GM12878 (cell line): ENCODE data around the gene RERE. TPM values are rescaled to one million over a fixed set of nuclear protein-coding genes. Genes with fewer than 3 reads are reported as not detected.

Source experiments
- ATAC-seq: fragments of 200-7000 bp; cut with Tn5 transposase; 3 replicates; pipeline ENCODE4 v1.9.1; 2020; ENCODE audit warnings: mild to moderate bottlenecking, moderate library complexity
- BruUV-seq: library from RNA; stranded (reverse); fragments of 400-500 nt; replicated peaks from 2 replicates; lab custom pipeline; 2021; lab: Mats Ljungman, UMichigan
- CTCF ChIA-PET: fragments of 300-600 bp; sonication (Branson Sonifier 250); formaldehyde crosslinking; extraction: SDS; loops from one replicate; lab custom pipeline; 2021; ENCODE audit warnings: inconsistent platforms; lab: Yijun Ruan, JAX
- POLR2A ChIA-PET: fragments of 350-600 bp; formaldehyde crosslinking; extraction: SDS; loops from one replicate; lab custom pipeline; 2021; ENCODE audit warnings: inconsistent platforms; lab: Charles Lee
- RAD21 ChIA-PET: fragments of 300-600 bp; sonication (Branson Sonifier 250); formaldehyde crosslinking; loops from one replicate; lab custom pipeline; 2023; ENCODE audit warnings: antibody characterized with exemption; ENCODE audit not compliant: unreplicated experiment; lab: Charles Lee
- SMC1A ChIA-PET: fragments of 300-600 bp; sonication (Branson Sonifier 250); formaldehyde crosslinking; loops from one replicate; lab custom pipeline; 2023; ENCODE audit not compliant: unreplicated experiment, uncharacterized antibody; lab: Charles Lee
- DNase-seq: peaks from one replicate; pipeline ENCODE4 v3.0.0-alpha.2; 2011; ENCODE audit warnings: low read depth, low spot score
- FAIRE-seq: peaks from 3 replicates; lab custom pipeline; 2011; peaks lifted over from hg19 to GRCh38; lab: Jason Lieb, UNC
- H2AFZ ChIP-seq: 2 replicates; pipeline ENCODE4 v1.6.0; 2011; ENCODE audit warnings: low read depth, low read length, control low read depth; ENCODE audit not compliant: control insufficient read depth
- H3K27ac ChIP-seq: 2 replicates; pipeline ENCODE4 v1.5.1; 2011; ENCODE audit warnings: control low read depth; ENCODE audit not compliant: control insufficient read depth, insufficient read depth
- H3K27me3 ChIP-seq, 2 experiments: replicated peaks in 1 of 2; 2 replicates each; pipeline versions ENCODE4 v1.6.0 to v1.6.1; 2011; ENCODE audit warnings: low read length in 1 of 2; ENCODE audit not compliant: control insufficient read depth in 2 of 2, insufficient read depth in 2 of 2
- H3K36me3 ChIP-seq, 2 experiments: 2 replicates each; pipeline ENCODE4 v1.5.1; 2011; ENCODE audit warnings: low read length in 1 of 2; ENCODE audit not compliant: control insufficient read depth in 2 of 2, insufficient read depth in 2 of 2
- H3K4me1 ChIP-seq: 2 replicates; pipeline ENCODE4 v1.6.1; 2011; ENCODE audit warnings: mild to moderate bottlenecking, low read length, moderate library complexity, mixed read lengths; ENCODE audit not compliant: control insufficient read depth, insufficient read depth
- H3K4me2 ChIP-seq: 2 replicates; pipeline ENCODE4 v1.6.0; 2011; ENCODE audit warnings: control low read depth; ENCODE audit not compliant: control insufficient read depth, insufficient read depth
- H3K4me3 ChIP-seq: fragments of 200-600 bp; sonication (generic); 2 replicates; pipeline ENCODE4 v1.5.1; 2016
- H3K79me2 ChIP-seq: 2 replicates; pipeline ENCODE4 v1.6.0; 2011; ENCODE audit warnings: low read length; ENCODE audit not compliant: control insufficient read depth, insufficient read depth
- H3K9ac ChIP-seq: 2 replicates; pipeline ENCODE4 v1.8.0; 2011; ENCODE audit warnings: low read length, control low read depth, mixed read lengths; ENCODE audit not compliant: control insufficient read depth, insufficient read depth
- H3K9me3 ChIP-seq: replicated peaks from 3 replicates; pipeline ENCODE4 v1.5.1; 2011; ENCODE audit warnings: mild to moderate bottlenecking, low read length; ENCODE audit not compliant: control insufficient read depth, insufficient read depth
- H4K20me1 ChIP-seq: 2 replicates; pipeline ENCODE4 v1.6.0; 2011; ENCODE audit not compliant: control insufficient read depth, insufficient read depth
- CHD1 ChIP-seq: IDR thresholded peaks from 2 replicates; pipeline ENCODE4 v1.6.1; 2012; ENCODE audit warnings: low read depth, low read length, improper control_type of control experiment
- CHD4 ChIP-seq: fragments of 200-600 bp; sonication (generic); IDR thresholded peaks from 2 replicates; pipeline ENCODE4 v1.6.1; 2016; ENCODE audit warnings: mild to moderate bottlenecking
- CREM ChIP-seq: IDR thresholded peaks from 2 replicates; pipeline ENCODE4 v1.6.1; 2014; ENCODE audit warnings: antibody characterized with exemption, low read depth
- HCFC1 ChIP-seq: fragments of 150-350 bp; IDR thresholded peaks from 2 replicates; pipeline ENCODE4 v1.6.1; 2014; ENCODE audit warnings: low read length
- IKZF1 ChIP-seq: fragments of 450-650 bp; conservative IDR thresholded peaks from 2 replicates; pipeline ENCODE4 v1.6.1; 2017; ENCODE audit warnings: antibody characterized with exemption, mild to moderate bottlenecking
- KLF5 ChIP-seq: fragments of 450-650 bp; IDR thresholded peaks from 2 replicates; pipeline ENCODE4 v1.6.1; 2014; ENCODE audit warnings: mild to moderate bottlenecking; ENCODE audit not compliant: partially characterized antibody
- NKRF ChIP-seq: fragments of 450-650 bp; conservative IDR thresholded peaks from 2 replicates; pipeline ENCODE4 v1.6.1; 2017; ENCODE audit warnings: mild to moderate bottlenecking, moderate library complexity
- PBX3 ChIP-seq: IDR thresholded peaks from 2 replicates; pipeline ENCODE4 v1.6.1; 2011; ENCODE audit warnings: mild to moderate bottlenecking, low read depth, low read length, moderate library complexity; ENCODE audit not compliant: insufficient replicate concordance
- POLR2AphosphoS5 ChIP-seq: IDR thresholded peaks from 2 replicates; pipeline ENCODE4 v1.6.1; 2011; ENCODE audit warnings: mild to moderate bottlenecking, low read length, inconsistent platforms
- SIN3A ChIP-seq: IDR thresholded peaks from 2 replicates; pipeline ENCODE4 v1.6.1; 2012; ENCODE audit warnings: low read depth, low read length, improper control_type of control experiment
- SP1 ChIP-seq: IDR thresholded peaks from one replicate; pipeline ENCODE4 v1.6.1; 2011; ENCODE audit warnings: low read depth, low read length
- ZBED1 ChIP-seq: IDR thresholded peaks from 2 replicates; pipeline ENCODE4 v1.6.1; 2016; ENCODE audit warnings: borderline replicate concordance
- ZNF274 ChIP-seq: IDR thresholded peaks from one replicate; pipeline ENCODE4 v1.8.0; 2011; ENCODE audit not compliant: insufficient read length, insufficient read depth
- WGBS: methylation state at CpG from one replicate; pipeline ENCODE4 v1.1.6; 2016; ENCODE audit warnings: low lambda C conversion rate; ENCODE audit not compliant: insufficient replicate concordance, insufficient coverage; ENCODE audit errors: missing lambda C conversion rate; 5-methylcytosine and 5-hydroxymethylcytosine counted together
- in situ Hi-C: fragments of 300-500 bp; cut with MboI; formaldehyde crosslinking; loops from 9 replicates; pipeline ENCODE4 v1.14.3; 2018; ENCODE audit warnings: mixed read lengths
- intact Hi-C: fragments of 100-400 bp; cut with micrococcal nuclease; formaldehyde crosslinking; loops from one replicate; pipeline ENCODE4 v1.14.2; 2022; ENCODE audit not compliant: unreplicated experiment
- polyA plus RNA-seq, 11 experiments: library from polyadenylated mRNA; depleted of rRNA in 4 of 11; unstranded in 6 of 11; stranded (reverse) in 5 of 11; fragments of >200 nt; fragmentation: Nextera tagmentation in 4 of 11; fragmentation: Illumina TruSeq in 1 of 11; extraction: Ambion mirVana in 4 of 11; extraction: Trizol in 1 of 11; gene quantifications; 1 replicate in 1 of 11; 2 replicates in 10 of 11; pipeline versions ENCODE4 v1.2.1 to v1.2.3, GENCODE V29; 2011 to 2016; ENCODE audit warnings: inconsistent platforms in 2 of 11, missing spikeins in 2 of 11, low read depth in 1 of 11
- total RNA-seq, 4 experiments: library from RNA; depleted of rRNA in 3 of 4; stranded (reverse); fragments of >200 nt in 3 of 4; fragmentation: Illumina TruSeq in 1 of 4; extraction: Trizol in 1 of 4; gene quantifications; 2 replicates each; pipeline versions ENCODE4 v1.2.1 to v1.2.3, GENCODE V29; 2013 to 2021

Gene RERE
- total and polyA plus RNA-seq, 10 of the 15 experiments (the other 5 are each of a cell fraction or from before 2014, with no cell fraction given), result 5.2 to 60.5 (median 20.2) TPM

GRCh38 chr1:8493916-8494540 is 323.4 kb downstream of the RERE start:
- ChIA-PET RAD21 (no interaction called here), POLR2A (interaction anchor here (1.7 kb wide), 1 partner anchor 20 kb away, joined by 3 read pairs; no protein-coding TSS in a partner anchor), SMC1A (interaction anchor here (0.6 to 4.8 kb wide), 8 partner anchors 11 to 109 kb away, joined by 3 to 23 read pairs (median 4); no protein-coding TSS in a partner anchor), CTCF (interaction anchor here (0.8 to 1.0 kb wide), 2 partner anchors 15 to 35 kb away, joined by 3 read pairs; no protein-coding TSS in a partner anchor)
- no peak for FAIRE-seq
- Histone ChIP-seq H3K9me3 (peaks cover 2% of the 10 kb centered on the region; the same call in 2 of the 3 replicates), H3K4me3 (no peak overlapping the region), H3K4me1 (peaks cover 43% of the 10 kb centered on the region), H3K9ac (no peak overlapping the region), H3K36me3 (peaks cover 2 to 5% of the 10 kb centered on the region in 2 experiments), H3K79me2 (no peaks in the 10 kb centered on the region), H2AFZ (no peak overlapping the region), H3K27me3 (no peaks in the 10 kb centered on the region), H4K20me1 (no peaks in the 10 kb centered on the region), H3K4me2 (no peak overlapping the region; the same call in 1 of the 2 replicates), H3K27ac (peak overlapping the region; percentile 43)
- WGBS, result 32% methylated on average over 7 of the region's 7 CpGs
- TF ChIP-seq ZNF274, result no peak
- TF ChIP-seq ZBED1, result no peak
- TF ChIP-seq SP1, result no peak
- no peak for TF ChIP-seq CREM
- DNase-seq, result no peak
- no peak for ATAC-seq
- in situ Hi-C loops (no loop called here), intact Hi-C loops (no loop called here)
- BruUV-seq, result TSS peak; percentile 13

GRCh38 chr1:8487249-8487648 is 330.2 kb downstream of the RERE start:
- Histone ChIP-seq H2AFZ (no peak overlapping the region), H3K4me3 (no peak overlapping the region), H3K79me2 (no peaks in the 10 kb centered on the region), H3K4me2 (no peak overlapping the region), H3K27me3 (no peaks in the 10 kb centered on the region), H4K20me1 (no peaks in the 10 kb centered on the region), H3K27ac (no peak overlapping the region), H3K9ac (no peak overlapping the region), H3K4me1 (no peaks in the 10 kb centered on the region), H3K9me3 (no peaks in the 10 kb centered on the region), H3K36me3 (peaks cover 0 to 3% of the 10 kb centered on the region in 2 experiments; a peak in 1 of 4 replicates)
- ChIA-PET POLR2A (interaction anchor here (0.7 to 1.4 kb wide), 2 partner anchors 8 to 25 kb away, joined by 3 to 4 read pairs; no protein-coding TSS in a partner anchor), SMC1A (no interaction called here), RAD21 (interaction anchor here (0.7 kb wide), 1 partner anchor 39 kb away, joined by 3 read pairs; no protein-coding TSS in a partner anchor), CTCF (no interaction called here)
- no TSS peak for BruUV-seq
- in situ Hi-C loops (no loop called here), intact Hi-C loops (no loop called here)
- DNase-seq, result no peak
- WGBS, result 97% methylated on average over 2 of the region's 2 CpGs
- no peak for ATAC-seq
- no peak for FAIRE-seq
- TF ChIP-seq POLR2AphosphoS5, result no peak
- no peak for TF ChIP-seq NKRF
- no peak for TF ChIP-seq IKZF1
- TF ChIP-seq PBX3, result no peak
- TF ChIP-seq KLF5, result no peak
- no peak for TF ChIP-seq CHD4
- no peak for TF ChIP-seq HCFC1
- TF ChIP-seq CHD1, result no peak
- no peak for TF ChIP-seq SIN3A
